Neuronal stem cell (in vitro differentiated cells): ENCODE data around the gene CAMTA1.

ENCODE experiments used
- DNase-seq: peaks from one replicate; pipeline ENCODE4 v3.0.0-alpha.2; 2013; ENCODE audit warnings: low spot score
- H2AFZ ChIP-seq: one replicate; pipeline ENCODE4 v1.6.1; 2013; ENCODE audit warnings: mild to moderate bottlenecking, low read length, inconsistent platforms
- H2AK5ac ChIP-seq: 2 replicates; pipeline ENCODE4 v1.6.1; 2013; ENCODE audit warnings: low read depth, mild to moderate bottlenecking, inconsistent platforms, low read length, moderate library complexity, mixed read lengths
- H2BK120ac ChIP-seq: 2 replicates; pipeline ENCODE4 v1.6.1; 2013; ENCODE audit warnings: low read depth, mild to moderate bottlenecking, inconsistent platforms, low read length, moderate library complexity, mixed read lengths
- H2BK12ac ChIP-seq: one replicate; pipeline ENCODE4 v1.6.1; 2013; ENCODE audit warnings: low read length, inconsistent platforms
- H2BK15ac ChIP-seq: 2 replicates; pipeline ENCODE4 v1.6.1; 2013; ENCODE audit warnings: mild to moderate bottlenecking, low read length, inconsistent platforms, mixed read lengths
- H2BK5ac ChIP-seq: one replicate; pipeline ENCODE4 v1.6.1; 2013; ENCODE audit warnings: inconsistent platforms, mild to moderate bottlenecking, low read length, moderate library complexity
- H3K14ac ChIP-seq: one replicate; pipeline ENCODE4 v1.6.1; 2013; ENCODE audit warnings: low read length, inconsistent platforms
- H3K18ac ChIP-seq: 2 replicates; pipeline ENCODE4 v1.6.1; 2013; ENCODE audit warnings: low read length, inconsistent platforms
- H3K23ac ChIP-seq: 2 replicates; pipeline ENCODE4 v1.6.1; 2013; ENCODE audit warnings: low read depth, mild to moderate bottlenecking, mixed read lengths, low read length, inconsistent platforms; ENCODE audit not compliant: poor library complexity
- H3K27ac ChIP-seq: replicated peaks from 3 replicates; pipeline ENCODE4 v1.5.1; 2013; ENCODE audit warnings: low read length, inconsistent platforms
- H3K27me3 ChIP-seq, 3 experiments: 2 replicates each; pipeline ENCODE4 v1.6.1; 2013; ENCODE audit warnings: low read length in 3 of 3, mild to moderate bottlenecking in 2 of 3, inconsistent platforms in 1 of 3, low read depth in 1 of 3, mixed read lengths in 1 of 3, moderate library complexity in 1 of 3; ENCODE audit not compliant: control insufficient read depth in 3 of 3, insufficient read depth in 3 of 3
- H3K36me3 ChIP-seq, 2 donors: replicated peaks in 1 of 2; 2 replicates each; pipeline ENCODE4 v1.6.1; 2013; ENCODE audit warnings: low read length in 2 of 2; ENCODE audit not compliant: control insufficient read depth in 2 of 2, insufficient read depth in 2 of 2
- H3K4ac ChIP-seq: 2 replicates; pipeline ENCODE4 v1.6.1; 2013; ENCODE audit warnings: inconsistent platforms, mild to moderate bottlenecking, low read length, moderate library complexity
- H3K4me1 ChIP-seq, 2 donors: 1 replicate in 1 of 2; 2 replicates in 1 of 2; pipeline ENCODE4 v1.6.1; 2013; ENCODE audit warnings: low read length in 2 of 2, low read depth in 1 of 2; ENCODE audit not compliant: control insufficient read depth in 2 of 2, insufficient read depth in 1 of 2
- H3K4me2 ChIP-seq: one replicate; pipeline ENCODE4 v1.6.1; 2013; ENCODE audit warnings: mild to moderate bottlenecking, low read length, inconsistent platforms; ENCODE audit not compliant: insufficient read depth, poor library complexity, severe bottlenecking
- H3K4me3 ChIP-seq, 2 donors: 2 replicates each; pipeline ENCODE4 v1.5.1; 2013; ENCODE audit warnings: low read length in 2 of 2, mild to moderate bottlenecking in 2 of 2, inconsistent platforms in 1 of 2, moderate library complexity in 1 of 2
- H3K79me1 ChIP-seq: one replicate; pipeline ENCODE4 v1.6.1; 2013; ENCODE audit warnings: low read depth, mild to moderate bottlenecking, inconsistent platforms, low read length, moderate library complexity
- H3K9ac ChIP-seq: one replicate; pipeline ENCODE4 v1.6.1; 2013; ENCODE audit warnings: mild to moderate bottlenecking, low read depth, low read length, inconsistent platforms; ENCODE audit not compliant: poor library complexity
- H3K9me3 ChIP-seq, 2 donors: replicated peaks in 1 of 2; 2 replicates each; pipeline versions ENCODE3 to v1.6.1; 2013; ENCODE audit warnings: low read length in 2 of 2, mild to moderate bottlenecking in 2 of 2, inconsistent platforms in 1 of 2, low read depth in 1 of 2, mixed read lengths in 1 of 2, moderate library complexity in 1 of 2; ENCODE audit not compliant: control insufficient read depth in 2 of 2, insufficient read depth in 1 of 2
- H4K8ac ChIP-seq: one replicate; pipeline ENCODE4 v1.6.1; 2013; ENCODE audit warnings: low read depth, mild to moderate bottlenecking, inconsistent platforms, low read length, moderate library complexity
- H4K91ac ChIP-seq: one replicate; pipeline ENCODE4 v1.6.1; 2013; ENCODE audit warnings: low read length, low read depth, mild to moderate bottlenecking, inconsistent platforms; ENCODE audit not compliant: poor library complexity
- WGBS, 2 donors: extraction: QIAGEN DNeasy Blood & Tissue Kit; methylation state at CpG; one replicate each; pipeline ENCODE4 v1.1.7; 2013; ENCODE audit warnings: missing lambda C conversion rate in 2 of 2, mixed read lengths in 1 of 2; ENCODE audit not compliant: insufficient read length in 2 of 2, insufficient replicate concordance in 1 of 2; ENCODE audit errors: extremely low coverage in 2 of 2; 5-methylcytosine and 5-hydroxymethylcytosine counted together

The CAMTA1 gene

DNA sequence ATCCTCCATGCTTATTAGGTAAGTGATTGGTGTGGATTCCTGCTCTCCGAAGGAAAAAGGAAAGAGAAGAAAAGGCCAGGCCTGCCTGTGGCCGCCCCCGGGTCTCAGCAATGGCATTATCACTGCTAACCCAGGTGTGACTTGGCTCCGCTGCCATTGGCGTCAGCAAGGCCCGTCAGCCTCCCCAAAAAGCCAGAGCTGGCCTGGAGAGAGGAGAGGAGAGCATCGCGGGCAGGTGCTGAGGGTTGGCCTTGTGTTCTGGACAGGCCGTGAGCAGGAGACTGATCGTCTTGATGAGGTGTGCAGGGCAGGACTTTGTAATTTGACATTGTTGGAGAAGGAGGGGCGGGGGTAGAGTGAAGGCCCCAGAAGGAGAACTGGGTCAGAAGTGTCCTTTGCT is 186.4 kb downstream of the CAMTA1 start:
- Histone ChIP-seq H3K27me3 (peaks cover 0 to 42% (median 0%) of the 10 kb centered on the region in 3 experiments), H3K9me3 (no peaks in the 10 kb centered on the region), H3K23ac (no peak overlapping the region), H3K14ac (no peak overlapping the region), H3K79me1 (no peaks in the 10 kb centered on the region), H4K8ac (no peak overlapping the region), H4K91ac (no peak overlapping the region), H3K27ac (no peak overlapping the region), H3K4me2 (no peak overlapping the region), H2BK15ac (no peak overlapping the region), H3K9ac (no peak overlapping the region), H2BK5ac (no peak overlapping the region), H2BK12ac (no peak overlapping the region), H3K18ac (peak overlapping the region; percentile 58), H2AK5ac (no peak overlapping the region), H3K4ac (no peak overlapping the region), H2BK120ac (no peak overlapping the region), H3K36me3 (no peaks in the 10 kb centered on the region), H2AFZ (no peak overlapping the region), H3K4me3 (no peak overlapping the region), H3K4me1 (peaks cover 0 to 17% of the 10 kb centered on the region in 2 donors)
- no peak for DNase-seq
- no CpG with 5 or more reads among the region's 11 CpGs for WGBS, 2 donors

DNA sequence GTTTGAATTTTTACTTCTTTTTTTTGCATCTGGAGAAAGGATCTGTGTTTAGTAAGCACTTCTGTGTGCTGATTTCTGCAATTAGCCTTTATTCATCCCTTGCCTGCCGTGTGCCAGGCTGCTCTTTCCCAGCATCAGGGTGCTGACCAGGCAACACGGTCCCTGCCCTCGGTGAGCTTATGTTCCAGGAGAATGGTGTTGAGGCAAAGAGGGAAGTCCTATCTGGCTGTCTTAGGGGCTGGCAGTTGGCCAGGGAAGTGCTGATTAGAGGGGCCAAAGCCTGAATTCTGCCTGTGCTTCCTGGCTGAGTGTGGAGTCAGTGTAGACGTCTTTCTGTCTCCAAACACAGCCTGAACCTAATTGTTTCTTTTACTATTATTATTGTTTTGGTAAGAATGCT is 187.1 kb downstream of the CAMTA1 start:
- H3K36me3 ChIP-seq, result no peaks in the 10 kb centered on the region
- no peak overlapping the region for H3K27ac ChIP-seq
- H2BK15ac ChIP-seq, result no peak overlapping the region
- no peaks in the 10 kb centered on the region for H3K9me3 ChIP-seq
- H2BK5ac ChIP-seq, result no peak overlapping the region
- H2BK120ac ChIP-seq, result no peak overlapping the region
- peaks cover 0 to 17% of the 10 kb centered on the region in 2 donors for H3K4me1 ChIP-seq
- no CpG with 5 or more reads among the region's 4 CpGs for WGBS, 2 donors
- no peaks in the 10 kb centered on the region for H3K79me1 ChIP-seq
- H3K9ac ChIP-seq, result no peak overlapping the region
- no peak overlapping the region for H3K14ac ChIP-seq
- no peak overlapping the region for H3K4me3 ChIP-seq
- H3K23ac ChIP-seq, result no peak overlapping the region
- peaks cover 0 to 40% (median 0%) of the 10 kb centered on the region in 3 experiments for H3K27me3 ChIP-seq
- H4K91ac ChIP-seq, result no peak overlapping the region
- H3K18ac ChIP-seq, result no peak overlapping the region
- DNase-seq, result no peak
- no peak overlapping the region for H3K4ac ChIP-seq
- no peak overlapping the region for H4K8ac ChIP-seq
- H2AFZ ChIP-seq, result no peak overlapping the region
- no peak overlapping the region for H2AK5ac ChIP-seq
- no peak overlapping the region for H3K4me2 ChIP-seq
- H2BK12ac ChIP-seq, result no peak overlapping the region

DNA sequence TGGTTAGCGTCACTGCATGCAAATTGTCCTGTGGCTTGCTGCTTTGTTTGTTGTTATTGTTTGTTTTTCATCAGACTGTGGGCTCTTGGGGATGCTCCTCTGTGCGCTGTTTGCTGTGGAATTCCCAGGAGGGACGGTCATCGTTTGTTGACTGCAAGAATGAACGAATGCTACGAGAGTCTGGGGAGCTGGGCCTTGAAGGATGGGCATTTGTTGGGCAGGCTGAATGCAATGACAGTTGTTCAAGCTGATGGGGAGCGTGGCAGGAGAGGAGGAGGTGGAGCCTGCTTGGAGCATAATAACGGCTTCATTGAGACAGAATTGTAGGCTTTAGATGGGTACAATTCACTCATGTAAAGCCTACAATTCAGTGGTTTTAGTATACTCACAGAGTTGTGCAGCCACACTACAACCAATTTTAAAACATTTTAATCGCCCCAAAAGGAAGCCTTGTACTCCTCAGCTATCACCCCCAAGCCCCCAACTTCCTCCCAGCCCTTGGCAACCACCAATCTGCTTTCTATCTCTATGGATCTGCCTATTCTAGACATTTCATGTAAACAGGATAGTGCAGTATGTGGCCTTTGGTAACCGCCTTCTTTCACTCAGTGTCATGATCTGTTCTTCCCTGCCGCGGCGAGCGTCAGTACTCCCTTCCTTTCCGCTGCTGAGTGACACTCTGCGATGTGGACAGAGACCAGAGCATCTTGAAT is 190.2 kb downstream of the CAMTA1 start:
- Histone ChIP-seq H2BK5ac (no peak overlapping the region), H3K4me1 (peaks cover 0 to 22% of the 10 kb centered on the region in 2 donors), H3K14ac (no peak overlapping the region), H3K23ac (no peak overlapping the region), H4K91ac (no peak overlapping the region), H3K4me2 (no peak overlapping the region), H4K8ac (no peak overlapping the region), H3K9ac (no peak overlapping the region), H2BK15ac (no peak overlapping the region), H3K9me3 (no peaks in the 10 kb centered on the region), H2BK12ac (no peak overlapping the region), H2AFZ (no peak overlapping the region), H3K79me1 (no peaks in the 10 kb centered on the region), H2AK5ac (no peak overlapping the region), H3K18ac (no peak overlapping the region), H3K4me3 (no peak overlapping the region), H3K4ac (no peak overlapping the region), H3K27me3 (peaks cover 0 to 30% (median 0%) of the 10 kb centered on the region in 3 experiments), H3K27ac (no peak overlapping the region), H2BK120ac (no peak overlapping the region), H3K36me3 (no peaks in the 10 kb centered on the region)
- DNase-seq, result no peak
- no CpG with 5 or more reads among the region's 16 CpGs for WGBS, 2 donors

DNA sequence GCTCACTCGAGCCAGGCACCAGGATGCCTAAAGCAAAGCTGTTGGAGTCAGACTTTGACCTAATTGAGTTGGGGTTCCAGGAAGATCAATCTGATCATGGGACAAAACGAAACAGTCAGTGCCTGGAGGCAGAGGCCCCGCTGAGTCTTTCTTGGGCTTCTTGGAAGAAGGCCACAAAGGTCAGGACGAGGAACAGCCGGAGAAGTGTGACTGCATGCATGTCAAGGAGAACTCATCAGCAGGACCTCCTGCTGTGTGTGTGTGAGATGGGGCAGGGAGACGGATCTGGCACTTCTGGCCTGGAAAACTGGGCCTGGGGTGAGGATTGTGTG is 190.8 kb downstream of the CAMTA1 start:
- Histone ChIP-seq H3K14ac (no peak overlapping the region), H3K36me3 (no peaks in the 10 kb centered on the region), H2BK120ac (no peak overlapping the region), H2AK5ac (no peak overlapping the region), H2BK12ac (no peak overlapping the region), H3K9me3 (no peaks in the 10 kb centered on the region), H2BK5ac (no peak overlapping the region), H3K4ac (no peak overlapping the region), H3K4me1 (peaks cover 0 to 17% of the 10 kb centered on the region in 2 donors), H2AFZ (no peak overlapping the region), H3K79me1 (no peaks in the 10 kb centered on the region), H3K27me3 (peaks cover 0 to 24% (median 0%) of the 10 kb centered on the region in 3 experiments), H3K4me3 (no peak overlapping the region), H3K18ac (no peak overlapping the region), H3K9ac (no peak overlapping the region), H3K23ac (no peak overlapping the region), H2BK15ac (no peak overlapping the region), H4K8ac (no peak overlapping the region), H4K91ac (no peak overlapping the region), H3K4me2 (no peak overlapping the region), H3K27ac (no peak overlapping the region)
- no CpG with 5 or more reads among the region's 6 CpGs for WGBS, 2 donors
- DNase-seq, result no peak
